NCI-H2081 treated with DMSO at 0.1 percent for 48 hours (cell line): ENCODE data around the gene TMTC3.

Experiments
- DNase-seq: peaks from one replicate; lab custom pipeline; 2025; lab: John Stamatoyannopoulos, UW

TMTC3 gene

DNA sequence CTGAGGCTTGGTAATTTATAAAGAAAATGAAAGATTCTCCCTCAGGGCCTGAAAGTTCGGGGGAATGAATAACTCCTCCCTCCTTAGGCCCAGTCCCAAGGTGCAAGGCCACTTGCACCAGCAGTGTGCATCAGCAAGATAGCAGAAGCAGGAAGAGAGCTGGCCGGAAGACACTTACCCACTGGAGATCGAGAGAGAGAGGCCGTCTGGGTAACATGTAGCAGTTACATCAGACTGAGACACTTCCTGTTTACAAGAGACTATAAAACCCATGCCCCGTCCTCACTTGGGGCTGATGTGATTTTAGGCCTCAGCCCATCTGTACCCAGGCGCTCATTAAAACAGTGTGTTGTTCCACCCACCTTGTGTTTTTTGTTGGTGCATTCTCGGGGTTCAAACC is 85.2 kb downstream of the TMTC3 start:
- DNase-seq: no peak

DNA sequence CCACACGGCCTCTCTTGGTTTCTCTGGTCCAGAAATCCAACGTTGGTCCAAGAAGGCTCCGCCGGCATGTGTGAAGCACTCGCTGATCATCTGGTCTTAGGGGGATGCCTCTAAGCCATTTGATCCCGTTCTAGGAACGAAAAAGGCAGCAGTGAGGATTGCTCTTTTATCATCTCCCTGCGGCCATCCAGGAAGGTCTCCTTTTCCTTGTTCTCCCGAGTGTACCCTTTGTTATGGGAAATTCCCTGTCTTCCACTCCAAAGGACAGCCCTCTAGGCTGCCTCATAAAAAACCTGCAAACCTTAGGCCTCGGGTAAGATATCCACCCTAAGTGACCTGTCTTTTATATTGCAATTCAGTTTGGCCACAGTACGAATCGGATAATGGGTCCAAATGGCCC is 85.8 kb downstream of the TMTC3 start:
- no peak for DNase-seq

DNA sequence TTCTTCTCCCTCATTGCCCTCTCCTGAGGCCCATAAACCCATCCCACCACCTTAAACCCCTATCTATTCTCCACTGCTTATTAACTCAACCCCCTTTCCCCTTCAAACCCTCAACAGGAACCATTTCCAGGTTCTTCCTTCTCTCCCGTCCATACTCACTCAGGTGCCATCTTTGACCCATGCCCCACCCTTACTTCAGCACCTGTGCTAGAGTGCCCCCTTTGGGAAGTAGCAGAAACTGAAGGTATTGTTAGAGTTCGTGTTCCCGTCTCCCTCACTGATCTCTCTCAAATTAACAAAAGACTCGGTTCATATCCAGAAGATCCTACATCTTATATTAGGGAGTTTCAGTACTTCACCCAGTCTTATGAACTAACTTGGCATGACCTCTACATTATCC is 86.6 kb downstream of the TMTC3 start:
- no peak for DNase-seq

DNA sequence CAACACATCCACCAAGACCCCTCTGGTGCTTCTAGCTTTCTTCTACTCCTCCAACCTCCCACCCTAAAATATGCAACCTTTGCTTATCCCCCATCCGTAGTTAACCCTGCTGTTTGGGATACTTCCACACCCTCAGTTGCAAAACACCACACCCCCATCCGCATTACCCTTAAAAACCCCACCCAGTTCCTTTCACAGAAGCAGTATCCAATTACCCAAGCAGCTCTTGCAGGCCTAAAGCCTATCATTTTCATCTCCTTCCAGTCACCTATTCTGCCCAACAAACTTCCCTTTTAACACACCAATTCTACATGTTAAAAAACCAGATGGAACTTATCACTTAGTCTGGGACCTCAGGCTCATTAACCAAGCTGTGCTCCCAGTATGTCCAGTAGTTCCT is 88.2 kb downstream of the TMTC3 start:
- DNase-seq: no peak

DNA sequence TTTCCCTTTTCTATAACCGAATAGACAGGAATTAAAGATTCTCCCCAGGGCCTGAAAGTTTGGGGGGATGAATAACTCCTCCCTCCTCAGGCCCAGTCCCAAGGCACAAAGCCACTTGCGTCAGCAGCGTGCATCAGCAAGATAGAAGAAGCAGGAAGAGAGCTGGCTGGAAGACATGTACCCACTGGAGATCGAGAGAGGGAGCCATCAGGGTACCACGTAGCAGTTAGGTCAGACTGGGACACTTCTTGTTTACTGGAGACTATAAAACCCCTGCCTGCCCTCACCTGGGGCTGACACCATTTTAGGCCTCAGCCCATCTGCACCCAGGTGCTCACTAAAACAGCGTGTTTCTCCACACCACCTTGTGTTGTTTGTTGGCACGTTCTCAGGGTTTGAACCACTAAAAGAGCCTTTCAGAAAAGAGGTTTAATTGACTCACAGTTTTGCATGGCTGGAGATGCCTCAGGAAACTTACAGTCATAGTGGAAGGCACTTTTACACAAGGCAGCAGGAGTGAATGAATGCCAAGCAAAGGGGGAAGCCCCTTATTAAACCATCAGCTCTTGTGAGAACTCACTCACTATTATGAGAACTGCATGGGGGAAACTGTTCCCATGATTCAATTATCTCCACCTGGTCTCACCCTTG is 93.2 kb downstream of the TMTC3 start:
- DNase-seq: no peak

DNA sequence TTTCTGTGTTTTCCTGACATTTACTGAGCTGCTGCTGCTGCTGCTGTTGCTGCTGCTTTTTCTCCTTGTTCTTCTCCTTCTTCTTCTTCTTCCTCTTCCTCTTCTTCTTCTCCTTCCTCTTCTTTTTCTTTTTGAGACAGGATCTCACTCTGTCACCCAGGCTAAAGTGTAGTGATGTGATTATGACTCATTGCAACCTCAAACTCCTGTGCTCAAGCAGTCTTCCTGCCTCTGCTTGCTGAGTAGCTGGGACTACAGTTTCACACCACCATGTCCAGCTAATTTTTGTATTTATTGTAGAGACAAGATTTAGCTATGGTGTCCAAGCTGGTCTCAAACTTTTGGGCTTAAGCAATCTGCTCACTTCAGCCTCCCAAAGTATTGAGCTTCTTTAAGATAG is 95.8 kb downstream of the TMTC3 start:
- DNase-seq: no peak

DNA sequence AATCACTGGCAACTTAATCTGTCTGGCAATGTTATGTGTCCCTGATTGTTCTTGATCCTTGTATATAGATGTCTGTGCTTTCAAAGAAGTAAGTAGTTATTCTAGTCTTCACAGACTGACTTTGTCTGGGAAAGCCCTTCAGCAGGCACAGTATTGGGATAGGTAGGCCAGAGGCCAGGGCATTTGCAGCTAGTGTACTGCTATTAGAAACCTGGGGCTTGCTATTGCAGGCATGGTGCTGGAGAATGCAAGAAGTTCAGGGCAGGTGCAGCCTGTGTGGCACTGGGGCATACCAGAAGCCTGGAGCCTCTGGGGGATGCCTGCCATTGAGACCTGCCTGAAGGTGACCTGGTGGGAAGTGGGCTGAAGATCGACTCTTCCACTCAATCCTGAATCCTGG is 96.3 kb downstream of the TMTC3 start:
- no peak for DNase-seq

DNA sequence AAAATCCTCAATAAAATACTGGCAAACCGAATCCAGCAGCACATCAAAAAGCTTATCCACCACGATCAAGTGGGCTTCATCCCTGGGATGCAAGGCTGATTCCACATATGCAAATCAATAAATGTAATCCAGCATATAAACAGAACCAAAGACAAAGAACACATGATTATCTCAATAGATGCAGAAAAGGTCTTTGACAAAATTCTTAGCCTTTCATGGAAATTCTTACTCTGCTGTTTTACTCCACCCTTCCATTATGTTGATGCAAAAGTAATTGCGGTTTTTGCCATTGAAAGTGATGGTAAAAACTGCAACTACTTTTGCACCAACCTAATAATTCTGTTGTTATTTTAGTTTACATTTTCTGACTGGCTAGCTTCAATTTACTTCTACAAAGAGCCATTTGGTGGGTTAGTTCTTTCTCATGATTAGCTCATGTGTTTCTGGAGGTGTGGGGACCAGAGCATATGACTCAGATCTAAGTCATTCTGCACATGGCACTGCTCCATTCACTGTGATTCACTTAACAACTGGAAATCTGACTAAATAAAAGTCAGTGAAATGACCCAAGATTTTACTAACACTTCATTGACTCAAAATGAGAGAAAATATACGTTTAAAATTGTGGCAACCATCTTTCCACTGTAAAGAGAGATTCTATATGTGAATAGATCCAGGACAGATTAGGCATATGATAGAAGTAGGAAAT is 99.9 kb downstream of the TMTC3 start:
- no peak for DNase-seq

DNA sequence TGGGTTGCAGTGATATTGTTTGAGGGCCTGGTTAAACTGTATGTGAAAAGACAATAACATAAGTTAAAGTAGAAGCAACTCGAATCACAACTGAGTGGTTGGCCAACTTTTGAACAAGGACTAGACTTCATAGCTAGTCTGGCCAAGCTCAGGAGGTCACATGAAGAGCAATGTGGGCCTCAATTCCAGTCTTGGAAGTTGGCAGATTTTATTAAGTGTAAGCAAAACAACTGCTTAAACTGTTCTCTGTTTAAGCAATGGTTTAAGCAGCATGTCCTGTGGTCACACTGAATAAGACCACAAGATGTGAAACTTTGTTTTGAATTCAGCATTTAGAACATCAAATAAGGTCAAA is 100.4 kb downstream of the TMTC3 start:
- DNase-seq: no peak

DNA sequence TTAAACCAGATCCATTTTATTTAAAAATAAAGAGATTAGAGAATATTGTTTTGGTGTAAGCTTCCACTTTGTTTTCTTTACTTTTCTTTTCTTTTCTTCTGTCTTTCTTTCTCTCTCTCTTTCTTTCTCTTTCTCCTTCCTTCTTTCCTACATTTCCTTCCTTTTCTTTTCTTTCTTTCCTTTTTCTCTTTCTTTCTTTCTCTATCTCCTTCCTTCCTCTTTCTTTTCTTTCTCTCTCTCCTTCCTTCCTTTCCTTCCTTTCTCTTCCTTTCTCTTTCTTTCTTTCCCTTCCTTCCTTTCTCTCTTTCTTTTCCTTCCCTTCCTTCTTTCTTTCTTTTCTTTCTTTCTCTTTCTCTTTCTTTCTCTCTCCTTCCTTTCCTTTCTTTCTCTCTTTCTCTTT is 100.8 kb downstream of the TMTC3 start:
- no peak for DNase-seq

DNA sequence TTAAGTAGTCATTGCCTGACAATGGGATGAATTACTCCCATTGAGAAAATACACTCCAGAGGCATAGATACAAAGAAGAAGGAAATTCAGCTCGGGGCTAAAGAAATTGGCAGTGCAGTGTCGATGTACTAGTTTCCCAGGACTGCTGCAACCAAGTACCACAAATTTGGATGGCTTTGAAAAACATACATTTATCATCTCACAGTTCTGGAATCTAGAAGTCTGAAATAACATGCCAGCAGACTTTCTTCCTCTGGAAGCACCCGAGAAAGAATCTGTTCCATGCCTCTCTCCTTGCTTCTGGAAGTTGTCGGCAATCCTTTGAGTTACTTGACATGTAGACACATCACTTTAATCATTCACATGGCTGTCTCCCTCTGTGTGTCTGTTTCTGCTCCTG is 101.9 kb downstream of the TMTC3 start:
- no peak for DNase-seq

DNA sequence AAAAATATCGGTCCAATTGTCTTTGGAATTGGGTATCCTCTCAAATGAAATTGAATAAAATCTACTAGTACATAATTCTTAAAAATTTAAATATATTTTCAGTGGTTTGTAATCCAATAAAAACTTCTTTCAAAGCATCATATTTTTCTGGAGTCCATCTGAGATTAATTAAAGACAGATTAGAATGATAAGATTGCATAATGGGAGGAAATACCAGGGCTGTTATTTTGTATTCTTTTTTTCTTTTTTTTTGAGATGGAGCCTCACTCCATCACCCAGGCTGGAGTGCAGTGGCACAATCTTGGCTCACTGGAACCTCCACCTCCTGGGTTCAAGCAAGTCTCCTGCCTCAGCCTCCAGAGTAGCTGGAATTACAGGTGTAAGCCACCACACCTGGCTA is 103.8 kb downstream of the TMTC3 start:
- DNase-seq: no peak

DNA sequence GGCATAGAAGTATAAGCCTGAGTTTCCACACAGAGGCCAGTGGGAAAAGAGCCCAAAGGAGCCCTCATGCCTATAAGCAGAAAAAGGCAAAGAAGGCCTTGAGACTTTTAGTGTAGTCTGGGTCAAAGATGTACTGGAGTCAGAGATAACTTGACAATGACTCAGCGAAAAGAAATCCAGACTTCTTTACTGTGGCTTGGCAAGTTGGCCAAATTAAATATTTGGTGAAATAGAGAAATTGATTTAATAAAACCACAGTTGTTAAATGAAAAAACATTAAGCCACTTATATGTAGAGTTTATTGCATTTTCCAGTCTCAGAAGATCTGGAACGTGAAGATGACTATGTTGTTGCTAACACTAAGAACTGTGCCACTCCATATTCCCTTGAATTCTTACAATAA is 105.1 kb downstream of the TMTC3 start:
- no peak for DNase-seq

DNA sequence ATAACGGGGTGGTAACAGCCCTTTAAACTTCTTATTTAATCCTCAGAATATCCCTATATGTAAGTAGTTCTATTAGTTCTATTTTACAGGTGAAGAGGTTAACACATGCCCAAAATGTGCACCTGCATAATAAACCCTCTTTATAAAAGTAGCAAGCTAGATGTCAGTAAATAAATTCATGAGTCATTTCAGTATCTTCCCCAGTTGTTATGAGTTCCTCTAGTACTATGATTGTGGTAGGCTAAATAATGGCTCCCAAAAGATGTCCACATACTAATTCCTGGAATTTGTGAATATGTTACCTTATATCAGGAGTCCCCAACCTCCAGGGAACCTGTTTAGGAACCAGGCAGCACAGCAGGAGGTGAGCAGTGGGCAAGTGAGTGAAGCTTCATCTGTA is 106.5 kb downstream of the TMTC3 start:
- DNase-seq: no peak
